Testis (tissue), 2 donors: ENCODE measurements around the gene TBX18.

Source experiments
- POLR2A ChIP-seq: fragments of 450-650 bp; IDR thresholded peaks from one replicate; pipeline ENCODE4 v1.6.1; 2017; ENCODE audit warnings: antibody characterized with exemption, mild to moderate bottlenecking, moderate library complexity
- TF ChIP-seq, protein P1 (sequence below), 3 experiments: fragments of 450-650 bp in 2 of 3; fragments of 200-600 bp in 1 of 3; sonication (generic) in 1 of 3; IDR thresholded peaks; one replicate each; pipeline ENCODE4 v1.5.1; 2016 to 2019; ENCODE audit warnings: antibody characterized with exemption in 3 of 3, mild to moderate bottlenecking in 2 of 3, moderate library complexity in 1 of 3

DNA sequence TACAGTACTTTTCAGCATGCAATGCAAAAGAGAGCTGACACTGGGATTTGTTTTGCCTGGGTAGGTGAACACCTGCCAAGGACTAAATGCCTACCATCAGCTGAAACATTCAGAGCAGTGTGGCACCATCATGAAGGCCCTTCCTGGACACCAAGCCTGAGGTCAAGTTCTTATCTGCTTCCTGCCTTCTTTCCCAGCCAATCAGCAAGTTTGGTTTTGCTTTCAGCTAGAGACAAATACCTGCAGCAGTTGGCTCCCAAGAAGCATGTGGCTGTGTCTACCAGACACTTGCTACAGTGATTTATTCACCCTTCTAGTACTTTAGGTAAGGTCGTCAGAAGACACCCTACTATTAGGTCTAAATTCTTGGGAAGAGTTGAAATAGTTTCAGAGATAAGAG lies 112.8 kb downstream of the TBX18 start:
- TF ChIP-seq POLR2A = no peak
- TF ChIP-seq, protein P1, sequence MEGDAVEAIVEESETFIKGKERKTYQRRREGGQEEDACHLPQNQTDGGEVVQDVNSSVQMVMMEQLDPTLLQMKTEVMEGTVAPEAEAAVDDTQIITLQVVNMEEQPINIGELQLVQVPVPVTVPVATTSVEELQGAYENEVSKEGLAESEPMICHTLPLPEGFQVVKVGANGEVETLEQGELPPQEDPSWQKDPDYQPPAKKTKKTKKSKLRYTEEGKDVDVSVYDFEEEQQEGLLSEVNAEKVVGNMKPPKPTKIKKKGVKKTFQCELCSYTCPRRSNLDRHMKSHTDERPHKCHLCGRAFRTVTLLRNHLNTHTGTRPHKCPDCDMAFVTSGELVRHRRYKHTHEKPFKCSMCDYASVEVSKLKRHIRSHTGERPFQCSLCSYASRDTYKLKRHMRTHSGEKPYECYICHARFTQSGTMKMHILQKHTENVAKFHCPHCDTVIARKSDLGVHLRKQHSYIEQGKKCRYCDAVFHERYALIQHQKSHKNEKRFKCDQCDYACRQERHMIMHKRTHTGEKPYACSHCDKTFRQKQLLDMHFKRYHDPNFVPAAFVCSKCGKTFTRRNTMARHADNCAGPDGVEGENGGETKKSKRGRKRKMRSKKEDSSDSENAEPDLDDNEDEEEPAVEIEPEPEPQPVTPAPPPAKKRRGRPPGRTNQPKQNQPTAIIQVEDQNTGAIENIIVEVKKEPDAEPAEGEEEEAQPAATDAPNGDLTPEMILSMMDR (IDR thresholded peaks at IDR 0.05) = no peak
